GM06990 (cell line): ENCODE results near the gene OPN1LW.

Experiments
- DNase-seq: peaks from one replicate; pipeline ENCODE4 v3.0.0-alpha.2; 2011; ENCODE audit not compliant: insufficient read length; ENCODE audit errors: extremely low read depth
- H3K27me3 ChIP-seq: replicated peaks from 2 replicates; pipeline ENCODE4 v1.6.0; 2011; ENCODE audit warnings: low read length; ENCODE audit not compliant: control insufficient read depth, insufficient read depth
- H3K36me3 ChIP-seq: 2 replicates; pipeline ENCODE4 v1.5.1; 2011; ENCODE audit warnings: low read length; ENCODE audit not compliant: control insufficient read depth, insufficient read depth
- H3K4me3 ChIP-seq: replicated peaks from 2 replicates; pipeline ENCODE4 v1.5.1; 2011; ENCODE audit warnings: low read depth, mild to moderate bottlenecking, control low read depth, low read length
- TF ChIP-seq, protein P1 (sequence below): IDR thresholded peaks from 2 replicates; pipeline ENCODE4 v1.5.1; 2011; ENCODE audit warnings: low read length, control low read depth, mild to moderate bottlenecking, inconsistent platforms; ENCODE audit not compliant: insufficient read depth, poor library complexity, severe bottlenecking

Gene OPN1LW

DNA sequence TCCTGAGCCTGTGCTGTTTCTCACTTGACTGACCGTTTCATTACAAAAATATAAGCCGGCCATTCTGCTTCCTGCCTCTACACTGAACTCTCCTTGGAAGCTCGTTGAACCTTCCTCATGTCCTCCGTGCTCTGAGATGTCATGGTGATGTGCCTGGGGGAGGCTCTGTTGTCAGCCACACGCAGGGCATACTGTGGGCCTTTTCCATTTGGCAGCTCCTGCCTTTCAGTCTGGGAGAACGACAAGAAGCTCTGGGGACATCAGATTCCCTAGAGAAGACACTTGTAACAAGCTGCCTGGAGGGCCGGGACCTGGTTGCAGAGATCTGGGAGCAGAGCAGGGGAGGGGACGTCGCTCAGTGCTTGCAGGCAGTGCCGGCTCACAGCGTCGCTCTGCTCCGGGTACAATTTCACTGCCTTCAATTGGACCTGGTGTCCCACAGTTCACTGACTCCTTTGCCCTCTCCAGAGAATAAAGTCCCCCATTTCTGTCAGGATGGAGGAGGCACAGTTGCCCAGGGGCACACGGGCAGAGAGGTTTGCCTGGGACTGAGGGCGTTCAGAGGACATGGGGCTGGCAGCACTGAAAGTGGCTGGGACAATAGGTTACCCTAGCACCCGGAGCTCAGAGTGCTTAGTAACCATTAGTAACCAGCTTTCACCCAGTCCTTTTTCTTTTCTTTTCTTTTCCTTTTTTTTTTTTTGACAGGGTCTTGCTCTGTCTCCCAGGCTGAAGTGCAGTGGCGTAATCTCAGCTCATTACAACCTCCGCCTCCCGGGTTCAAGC, 27.4 kb upstream of the OPN1LW start:
- Histone ChIP-seq H3K27me3 (no peaks in the 10 kb centered on the region; the same call in 1 of the 2 replicates), H3K36me3 (no peaks in the 10 kb centered on the region), H3K4me3 (no peak overlapping the region)
- TF ChIP-seq, protein P1, sequence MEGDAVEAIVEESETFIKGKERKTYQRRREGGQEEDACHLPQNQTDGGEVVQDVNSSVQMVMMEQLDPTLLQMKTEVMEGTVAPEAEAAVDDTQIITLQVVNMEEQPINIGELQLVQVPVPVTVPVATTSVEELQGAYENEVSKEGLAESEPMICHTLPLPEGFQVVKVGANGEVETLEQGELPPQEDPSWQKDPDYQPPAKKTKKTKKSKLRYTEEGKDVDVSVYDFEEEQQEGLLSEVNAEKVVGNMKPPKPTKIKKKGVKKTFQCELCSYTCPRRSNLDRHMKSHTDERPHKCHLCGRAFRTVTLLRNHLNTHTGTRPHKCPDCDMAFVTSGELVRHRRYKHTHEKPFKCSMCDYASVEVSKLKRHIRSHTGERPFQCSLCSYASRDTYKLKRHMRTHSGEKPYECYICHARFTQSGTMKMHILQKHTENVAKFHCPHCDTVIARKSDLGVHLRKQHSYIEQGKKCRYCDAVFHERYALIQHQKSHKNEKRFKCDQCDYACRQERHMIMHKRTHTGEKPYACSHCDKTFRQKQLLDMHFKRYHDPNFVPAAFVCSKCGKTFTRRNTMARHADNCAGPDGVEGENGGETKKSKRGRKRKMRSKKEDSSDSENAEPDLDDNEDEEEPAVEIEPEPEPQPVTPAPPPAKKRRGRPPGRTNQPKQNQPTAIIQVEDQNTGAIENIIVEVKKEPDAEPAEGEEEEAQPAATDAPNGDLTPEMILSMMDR = no peak
- no peak for DNase-seq

DNA sequence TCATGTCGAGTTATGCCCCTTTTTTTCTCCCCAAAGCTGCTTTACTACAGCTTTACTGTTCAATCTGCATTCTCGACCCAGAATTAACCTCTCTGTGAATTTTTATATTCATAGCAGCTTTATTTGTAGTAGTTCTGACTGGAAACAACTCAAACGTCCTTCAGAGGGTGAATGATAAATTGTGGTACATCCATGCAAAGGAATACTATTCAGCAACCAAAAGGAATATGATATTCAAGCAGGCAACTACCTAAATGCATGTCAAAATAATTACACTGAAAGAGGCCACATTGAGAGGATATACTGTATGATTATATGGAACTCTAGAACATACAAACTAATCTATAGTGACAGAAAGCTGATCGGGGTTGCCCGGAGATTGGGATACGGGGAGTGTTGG, 26.5 kb upstream of the OPN1LW start:
- H3K4me3 ChIP-seq = no peak overlapping the region
- no peak for DNase-seq
- no peaks in the 10 kb centered on the region for H3K36me3 ChIP-seq
- TF ChIP-seq, protein P1 = no peak
- no peaks in the 10 kb centered on the region; the same call in 1 of the 2 replicates for H3K27me3 ChIP-seq

DNA sequence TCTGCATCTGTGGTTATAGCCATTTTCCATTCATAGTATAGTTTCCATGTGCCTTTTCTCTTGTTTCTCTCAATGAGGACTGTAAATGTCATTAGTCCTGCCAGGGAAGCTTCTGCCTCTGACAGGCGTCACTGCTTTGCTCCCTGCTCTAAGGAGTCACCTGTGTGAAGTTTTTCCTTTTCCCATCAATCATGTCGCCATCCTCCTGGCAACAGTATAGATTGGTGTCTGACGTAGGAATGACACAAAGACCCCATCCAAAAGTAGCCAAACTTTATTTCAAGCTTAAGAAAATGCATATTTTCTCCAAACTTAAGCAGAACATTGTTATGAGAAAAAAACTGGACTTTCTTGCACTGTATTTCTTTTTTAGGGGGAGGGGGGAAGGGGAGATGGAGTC, 23.5 kb upstream of the OPN1LW start:
- TF ChIP-seq, protein P1 = no peak
- no peak for DNase-seq
- H3K4me3 ChIP-seq = no peak overlapping the region
- H3K27me3 ChIP-seq = no peaks in the 10 kb centered on the region; the same call in 1 of the 2 replicates
- no peaks in the 10 kb centered on the region for H3K36me3 ChIP-seq

GRCh38 chrX:154121207-154121606, 22.8 kb upstream of the OPN1LW start:
- DNase-seq = no peak
- H3K27me3 ChIP-seq = no peaks in the 10 kb centered on the region; the same call in 1 of the 2 replicates
- TF ChIP-seq, protein P1 = no peak

DNA sequence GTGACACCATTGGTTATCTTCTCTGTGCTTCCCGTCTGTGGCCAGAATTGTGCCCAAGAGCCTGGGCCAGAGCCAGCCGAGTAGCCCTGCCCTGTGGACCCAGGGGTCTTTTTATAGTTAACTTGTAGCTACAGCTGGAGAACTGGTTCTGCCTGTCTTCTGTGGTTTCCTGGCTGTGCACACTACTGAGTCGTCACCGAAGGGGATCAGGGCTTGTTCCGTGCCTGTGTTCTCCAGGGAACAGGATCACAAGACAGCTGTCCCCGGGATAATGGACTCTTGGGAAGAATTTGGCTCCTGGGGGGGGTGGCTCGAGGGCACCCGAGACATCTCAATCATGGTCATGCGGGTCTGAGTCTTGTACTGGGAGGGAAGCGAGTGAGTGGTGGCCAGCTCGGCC, 22.1 kb upstream of the OPN1LW start:
- DNase-seq = no peak
- H3K36me3 ChIP-seq = no peaks in the 10 kb centered on the region
- no peaks in the 10 kb centered on the region for H3K27me3 ChIP-seq
- TF ChIP-seq, protein P1 = no peak
- H3K4me3 ChIP-seq = no peak overlapping the region

More at GRCh38 chrX:154121207-154121606, 22.8 kb upstream of the OPN1LW start:
- H3K36me3 ChIP-seq = no peaks in the 10 kb centered on the region
- no peak overlapping the region for H3K4me3 ChIP-seq
